AG08395 (cell line): ENCODE results near the gene MVP.
"Not testable (repeated sequence)": the region's sequence is repeated elsewhere in the genome, so short reads cannot be mapped to it uniquely, and the experiment has no call there.

ENCODE experiments used
- DNase-seq: peaks from one replicate; pipeline ENCODE4 v3.0.0; 2012; ENCODE audit warnings: mixed read lengths, low spot score

Gene MVP

GRCh38 chr16:29815793-29816693 is 4.2 kb upstream of the MVP start, which contains the start of gene PAGR1:
Gene PAGR1, plus strand, starts transcription at chr16:29816152. Its CDS starts 374 bp downstream, at chr16:29816526.
- peak; percentile 95 for DNase-seq

DNA sequence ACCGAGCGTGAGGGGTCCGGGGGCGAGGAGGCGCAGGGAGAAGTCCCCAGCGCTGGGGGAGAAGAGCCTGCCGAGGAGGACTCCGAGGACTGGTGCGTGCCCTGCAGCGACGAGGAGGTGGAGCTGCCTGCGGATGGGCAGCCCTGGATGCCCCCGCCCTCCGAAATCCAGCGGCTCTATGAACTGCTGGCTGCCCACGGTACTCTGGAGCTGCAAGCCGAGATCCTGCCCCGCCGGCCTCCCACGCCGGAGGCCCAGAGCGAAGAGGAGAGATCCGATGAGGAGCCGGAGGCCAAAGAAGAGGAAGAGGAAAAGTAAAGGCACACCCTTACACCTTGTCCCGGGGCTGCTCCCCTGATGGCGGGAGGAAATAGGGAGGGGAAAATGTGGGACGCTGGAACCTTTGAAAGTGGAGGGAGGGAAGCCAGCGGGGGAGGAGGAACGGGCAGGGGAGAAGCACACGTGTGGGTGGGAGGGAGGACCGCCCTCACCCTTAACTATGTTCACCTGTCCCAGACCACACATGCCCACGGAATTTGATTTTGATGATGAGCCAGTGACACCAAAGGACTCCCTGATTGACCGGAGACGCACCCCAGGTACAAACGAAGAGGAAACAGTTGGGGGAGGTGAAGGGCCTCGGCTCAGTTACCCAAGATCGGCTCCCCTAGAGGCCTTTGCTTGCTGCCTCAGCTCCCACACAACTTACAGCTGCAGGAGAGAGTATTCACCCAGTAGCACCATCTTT is 3.4 kb upstream of the MVP start:
- peak; percentile 54 for DNase-seq

GRCh38 chr16:29818082-29818481 is 2.2 kb upstream of the MVP start:
- no peak for DNase-seq

GRCh38 chr16:29819506-29819905 is 756 bp upstream of the MVP start:
- DNase-seq = no peak

DNA sequence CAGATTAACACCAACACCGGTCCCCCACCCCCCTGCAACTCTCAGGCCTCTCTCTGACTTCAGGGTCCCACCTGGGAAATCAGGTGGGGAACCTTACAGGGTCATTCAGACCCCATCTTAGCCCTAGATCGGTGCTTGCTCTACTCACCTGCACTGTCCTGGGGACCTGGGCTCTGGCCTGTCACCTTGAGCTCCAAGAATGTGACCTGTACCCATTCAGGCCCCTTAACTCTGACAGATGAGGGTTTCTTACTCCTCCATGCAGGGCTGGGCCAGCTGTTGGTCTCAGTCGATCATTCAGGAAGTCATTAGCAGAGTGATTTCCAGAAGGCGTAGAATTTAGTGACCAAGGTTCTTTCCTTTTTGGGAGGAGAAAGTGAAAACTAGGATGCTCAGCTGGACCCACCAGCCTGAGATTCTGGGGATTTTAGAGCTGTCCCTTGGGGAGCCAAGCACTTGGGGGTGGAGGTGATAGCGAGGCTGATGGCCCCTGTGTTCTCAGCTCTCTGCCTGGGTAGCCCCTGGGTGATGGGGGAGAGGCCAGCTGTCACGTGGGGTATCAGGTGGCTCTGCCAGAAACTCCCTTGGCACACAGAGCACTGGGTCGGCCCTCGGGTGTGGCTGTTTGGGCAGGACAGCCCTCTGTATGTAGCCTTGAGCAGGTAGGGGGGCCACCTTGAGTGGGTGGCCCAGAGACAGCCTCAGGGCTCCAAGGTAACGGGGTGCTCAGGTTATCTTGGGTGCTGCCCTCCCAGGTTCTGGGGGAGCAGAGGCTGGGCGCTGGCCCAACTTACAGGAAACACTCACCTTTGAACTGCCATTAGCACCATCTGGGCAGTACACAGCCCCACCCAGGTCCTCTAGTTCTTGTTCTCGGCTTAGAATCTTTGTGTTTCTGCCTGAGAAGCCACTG is 724 bp downstream of the MVP start:
- peak; percentile 50 for DNase-seq

- peak; percentile 67 for DNase-seq
Measured at GRCh38 chr16:29821643-29822115, 1.4 kb downstream of the MVP start.

DNA sequence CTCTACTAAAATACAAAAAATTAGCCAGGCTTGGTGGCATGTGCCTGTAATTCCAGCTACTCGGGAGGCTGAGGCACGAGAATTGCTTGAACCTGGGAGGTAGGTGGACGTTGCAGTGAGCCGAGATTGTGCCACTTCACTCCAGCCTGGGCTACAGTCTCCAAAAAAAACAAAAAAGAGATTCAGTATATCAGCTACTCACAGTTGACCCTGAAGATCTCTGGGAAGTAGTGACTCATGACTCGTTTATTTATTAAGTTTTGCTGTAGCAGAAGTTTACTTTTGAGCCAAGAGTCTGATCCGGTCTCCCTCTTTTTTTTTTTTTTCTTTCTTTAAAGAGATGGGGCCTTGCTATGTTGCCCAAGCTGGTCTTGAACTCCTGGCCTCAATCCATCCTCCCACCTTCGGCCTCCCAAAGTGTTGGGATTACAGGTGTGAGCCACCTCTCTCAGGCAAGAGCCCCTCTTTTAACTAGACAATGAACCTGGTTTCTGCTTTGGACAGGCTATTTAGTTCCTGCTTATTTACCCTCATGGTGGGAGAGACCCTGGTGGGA is 4.4 kb downstream of the MVP start:
- DNase-seq = peak; percentile 72

DNA sequence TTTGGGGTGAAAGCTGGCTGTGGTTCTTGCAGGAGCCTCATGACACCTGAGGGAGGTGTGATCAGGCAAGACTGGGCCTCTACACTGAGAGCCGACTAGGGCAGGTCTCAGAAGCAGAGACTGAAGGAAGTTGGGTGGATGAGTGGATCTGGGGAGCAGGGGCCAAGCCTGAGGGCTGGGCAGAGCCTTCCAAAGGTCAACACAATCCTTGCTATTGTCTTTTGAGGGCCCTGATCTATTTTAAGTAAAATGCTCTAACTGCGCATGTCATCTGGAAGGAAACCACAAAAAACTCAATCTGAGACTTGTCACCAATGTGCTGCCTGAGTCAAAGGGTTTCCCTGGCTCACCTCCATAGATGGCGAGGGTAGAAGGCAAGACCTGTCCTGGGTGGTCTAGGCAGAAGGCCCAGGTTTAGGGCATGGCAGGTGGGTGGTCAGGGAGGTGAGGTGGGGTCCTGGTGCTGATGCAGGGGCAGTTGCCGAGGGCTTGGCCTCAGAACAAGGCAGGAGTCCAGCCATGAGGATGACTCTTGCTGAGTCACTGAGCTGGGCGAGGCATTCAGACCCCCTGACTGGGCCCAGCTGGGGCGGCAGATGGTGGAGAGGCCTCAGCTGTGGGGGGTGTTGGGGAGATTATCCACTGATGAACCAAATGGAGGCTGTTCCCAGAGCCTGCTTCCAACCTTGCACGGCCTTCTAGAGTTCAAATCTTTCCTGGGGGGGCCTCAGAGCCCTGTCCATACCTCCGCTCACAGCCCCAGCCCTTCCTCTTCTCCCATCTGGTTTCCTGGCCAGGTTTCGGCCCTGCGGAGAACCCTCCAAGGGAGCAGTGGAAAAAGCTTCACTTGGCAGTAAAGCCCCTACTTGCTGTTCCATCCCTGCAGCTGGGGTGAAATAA is 5.1 kb downstream of the MVP start:
- peak; percentile 83 for DNase-seq

- DNase-seq = no peak
Measured at GRCh38 chr16:29826342-29826695, 6.1 kb downstream of the MVP start.

- no peak for DNase-seq
Measured at GRCh38 chr16:29830774-29831173, 10.5 kb downstream of the MVP start.

GRCh38 chr16:29831490-29831889 is 11.2 kb downstream of the MVP start:
- no peak for DNase-seq

GRCh38 chr16:29833219-29833618 is 13.0 kb downstream of the MVP start:
- DNase-seq = not testable (repeated sequence)

- DNase-seq = no peak
Measured at GRCh38 chr16:29834079-29834478, 13.8 kb downstream of the MVP start.

- no peak for DNase-seq
Measured at GRCh38 chr16:29835926-29836325, 15.7 kb downstream of the MVP start.

- DNase-seq = no peak
Measured at GRCh38 chr16:29836623-29837022, 16.4 kb downstream of the MVP start.

GRCh38 chr16:29837841-29838240 is 17.6 kb downstream of the MVP start:
- no peak for DNase-seq

DNA sequence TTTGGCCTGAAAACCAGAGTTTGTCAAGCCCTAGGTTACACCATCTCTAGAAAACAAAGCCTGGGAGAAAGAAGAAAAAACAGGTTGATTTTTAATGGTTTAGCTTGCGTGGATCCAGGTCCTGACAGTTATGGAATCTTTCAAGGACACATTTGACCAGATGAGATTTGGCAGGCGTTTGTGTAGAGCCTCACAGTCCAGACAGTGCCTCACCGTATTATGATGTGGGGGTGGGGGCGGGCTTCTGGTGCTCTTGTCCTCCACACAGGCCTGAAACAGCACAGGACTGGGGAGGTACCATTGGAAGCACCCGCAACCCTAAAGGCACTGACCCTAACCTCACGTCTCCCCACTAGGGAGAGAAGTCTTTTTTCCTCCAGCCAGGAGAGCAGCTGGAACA is 19.6 kb downstream of the MVP start:
- no peak for DNase-seq

DNA sequence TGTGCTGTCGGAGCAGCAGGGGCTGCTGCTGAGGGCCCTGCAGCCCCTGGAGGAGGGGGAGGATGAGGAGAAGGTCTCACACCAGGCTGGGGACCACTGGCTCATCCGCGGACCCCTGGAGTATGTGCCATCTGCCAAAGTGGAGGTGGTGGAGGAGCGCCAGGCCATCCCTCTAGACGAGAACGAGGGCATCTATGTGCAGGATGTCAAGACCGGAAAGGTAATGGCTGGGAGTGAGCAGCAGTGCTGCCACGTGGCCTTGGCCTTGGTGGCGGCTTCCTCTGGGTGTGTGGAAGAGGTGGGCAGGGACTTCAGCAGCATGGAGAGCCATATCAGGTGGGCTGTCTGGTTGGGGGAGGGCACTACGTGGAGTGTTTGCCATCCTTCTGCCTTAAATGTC is 20.0 kb downstream of the MVP start:
- DNase-seq = no peak

DNA sequence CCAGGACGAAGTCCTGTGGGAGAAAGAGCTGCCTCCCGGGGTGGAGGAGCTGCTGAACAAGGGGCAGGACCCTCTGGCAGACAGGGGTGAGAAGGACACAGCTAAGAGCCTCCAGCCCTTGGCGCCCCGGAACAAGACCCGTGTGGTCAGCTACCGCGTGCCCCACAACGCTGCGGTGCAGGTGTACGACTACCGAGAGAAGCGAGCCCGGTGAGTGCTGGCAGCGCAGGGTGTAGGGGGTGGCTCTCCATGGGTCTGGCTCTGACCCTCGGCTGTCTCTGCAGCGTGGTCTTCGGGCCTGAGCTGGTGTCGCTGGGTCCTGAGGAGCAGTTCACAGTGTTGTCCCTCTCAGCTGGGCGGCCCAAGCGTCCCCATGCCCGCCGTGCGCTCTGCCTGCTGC is 21.4 kb downstream of the MVP start:
- no peak for DNase-seq

GRCh38 chr16:29842732-29843346 is 22.6 kb downstream of the MVP start:
- DNase-seq = no peak
